Measurements from ENCODE around the gene SERBP1.

- no peak for TF ChIP-seq CTCF (IDR thresholded peaks at IDR 0.05 in 2 of 3, conservative IDR thresholded peaks at IDR 0.05 in 1 of 3; ENCODE audit: borderline replicate concordance in 1 of 3, insufficient read depth in 1 of 3, low read depth in 2 of 3, low read length in 2 of 3)
- TF ChIP-seq POLR2AphosphoS5 (IDR thresholded peaks at IDR 0.05; ENCODE audit: low read depth, low read length) = no peak
- TF ChIP-seq EZH2 (IDR thresholded peaks at IDR 0.05) = no peak
- TF ChIP-seq CEBPB (IDR thresholded peaks at IDR 0.05; ENCODE audit: low read depth) = no peak
- no peak for TF ChIP-seq POLR2A (IDR thresholded peaks at IDR 0.05; ENCODE audit: borderline replicate concordance, extremely low read depth, insufficient read depth, insufficient read length)
Measured at GRCh38 chr1:67359592-67359991, 70.6 kb downstream of the SERBP1 start.
